Activated naive CD8-positive, alpha-beta T cell treated with anti-CD3 and anti-CD28 coated beads, Interleukin-2, amount 10 ng/mL, durations not matched to agents 7 days and 5 days (primary cell): Measurements from ENCODE around the gene IL36B. TPM values are rescaled to one million over a fixed set of nuclear protein-coding genes. Genes with fewer than 3 reads are reported as not detected.

Source experiments
- total RNA-seq, 2 experiments: library from RNA; stranded (reverse); gene quantifications; one replicate each; pipeline ENCODE4 v1.2.3, GENCODE V29; 2021

The IL36B gene
- total RNA-seq, 2 experiments from 2014 or later: not detected

Other genes starting within 250 kb of the IL36B start
- under 1 TPM in 1 of 2 experiments, not detected in 1; 0.19 TPM for gene IL1B, start 216.1 kb downstream of the IL36B start, total RNA-seq
- not detected for gene IL37, start 141.7 kb downstream of the IL36B start, total RNA-seq
- gene IL36G, start 74.9 kb downstream of the IL36B start, total RNA-seq: not detected
- gene IL36A, start 47.4 kb downstream of the IL36B start, total RNA-seq: not detected
- gene IL36RN, start 6.3 kb upstream of the IL36B start, total RNA-seq: not detected
- gene IL1F10, start 15.1 kb upstream of the IL36B start, total RNA-seq: not detected
- 1 to 10 TPM; 2.1 to 4.0 TPM for gene IL1RN, start 74.7 kb upstream of the IL36B start, total RNA-seq
- 100 to 1,000 TPM; 361 to 385 TPM for gene PSD4, start 121.1 kb upstream of the IL36B start, total RNA-seq
- gene PAX8, start 226.1 kb upstream of the IL36B start, total RNA-seq: 1 to 10 TPM; 2.5 to 3.2 TPM